ENCODE measurements around the gene ARID5A. TPM values are rescaled to one million over a fixed set of nuclear protein-coding genes. Genes with fewer than 3 reads are reported as not detected.
"Not testable (repeated sequence)": the region's sequence is repeated elsewhere in the genome, so short reads cannot be mapped to it uniquely, and the experiment has no call there.

Gene ARID5A
- total RNA-seq, 2 donors from 2014 or later, result 152 to 231 TPM

- Histone ChIP-seq H3K4me3 (no peak overlapping the region), H3K9me3 (peaks cover 7% of the 10 kb centered on the region), H3K27me3 (replicated peaks; ENCODE audit: insufficient read depth) (no peaks in the 10 kb centered on the region), H3K27ac (no peak overlapping the region), H3K36me3 (no peaks in the 10 kb centered on the region), H3K4me1 (ENCODE audit: control insufficient read depth in 1 of 2, low read depth in 2 of 2) (no peaks in the 10 kb centered on the region)
- no peak for TF ChIP-seq CTCF (IDR thresholded peaks at IDR 0.05)
- no peak for DNase-seq (ENCODE audit: low spot score)
- ATAC-seq (ENCODE audit: insufficient number of reproducible peaks, low FRiP score, low read depth), result no peak
These were observed 42.4 kb upstream of the ARID5A start for GRCh38 chr2:96494188-96494587.

- Histone ChIP-seq H3K27ac (no peak overlapping the region), H3K9me3 (peaks cover 7% of the 10 kb centered on the region), H3K4me1 (ENCODE audit: control insufficient read depth in 1 of 2, low read depth in 2 of 2) (peaks cover 0 to 7% of the 10 kb centered on the region in 2 donors), H3K27me3 (replicated peaks; ENCODE audit: insufficient read depth) (no peaks in the 10 kb centered on the region), H3K36me3 (no peaks in the 10 kb centered on the region), H3K4me3 (no peak overlapping the region)
- DNase-seq (ENCODE audit: low spot score) (no peak), ATAC-seq (ENCODE audit: insufficient number of reproducible peaks, low FRiP score, low read depth) (no peak)
- TF ChIP-seq CTCF (IDR thresholded peaks at IDR 0.05), result no peak
These were observed 40.4 kb upstream of the ARID5A start for GRCh38 chr2:96495982-96496629.

GRCh38 chr2:96498021-96498431, 38.5 kb upstream of the ARID5A start:
- Histone ChIP-seq H3K4me3 (no peak overlapping the region), H3K4me1 (ENCODE audit: control insufficient read depth in 1 of 2, low read depth in 2 of 2) (peaks cover 0 to 7% of the 10 kb centered on the region in 2 donors), H3K27me3 (replicated peaks; ENCODE audit: insufficient read depth) (no peaks in the 10 kb centered on the region), H3K36me3 (no peaks in the 10 kb centered on the region), H3K27ac (no peak overlapping the region), H3K9me3 (peaks cover 7% of the 10 kb centered on the region)
- ATAC-seq (ENCODE audit: insufficient number of reproducible peaks, low FRiP score, low read depth) (no peak), DNase-seq (ENCODE audit: low spot score) (no peak)
- no peak for TF ChIP-seq CTCF (IDR thresholded peaks at IDR 0.05)

GRCh38 chr2:96498611-96499010, 37.9 kb upstream of the ARID5A start:
- ATAC-seq (ENCODE audit: insufficient number of reproducible peaks, low FRiP score, low read depth); DNase-seq (ENCODE audit: low spot score); H3K4me3 ChIP-seq; H3K9me3 ChIP-seq; H3K27ac ChIP-seq; H3K36me3 ChIP-seq; H3K4me1 ChIP-seq (ENCODE audit: control insufficient read depth in 1 of 2, low read depth in 2 of 2); H3K27me3 ChIP-seq (replicated peaks; ENCODE audit: insufficient read depth): not testable (repeated sequence)

GRCh38 chr2:96499061-96499960, 37.2 kb upstream of the ARID5A start:
- Histone ChIP-seq H3K9me3 (peaks cover 5% of the 10 kb centered on the region), H3K4me1 (ENCODE audit: control insufficient read depth in 1 of 2, low read depth in 2 of 2) (peaks cover 0 to 7% of the 10 kb centered on the region in 2 donors), H3K27ac (no peak overlapping the region), H3K27me3 (replicated peaks; ENCODE audit: insufficient read depth) (no peaks in the 10 kb centered on the region), H3K4me3 (no peak overlapping the region), H3K36me3 (no peaks in the 10 kb centered on the region)
- no peak for TF ChIP-seq CTCF (IDR thresholded peaks at IDR 0.05)
- no peak for ATAC-seq (ENCODE audit: insufficient number of reproducible peaks, low FRiP score, low read depth)
- DNase-seq (ENCODE audit: low spot score), result no peak

Data from thoracic aorta (tissue), 2 donors.